Measurements from ENCODE around the gene NAV2.

DNA sequence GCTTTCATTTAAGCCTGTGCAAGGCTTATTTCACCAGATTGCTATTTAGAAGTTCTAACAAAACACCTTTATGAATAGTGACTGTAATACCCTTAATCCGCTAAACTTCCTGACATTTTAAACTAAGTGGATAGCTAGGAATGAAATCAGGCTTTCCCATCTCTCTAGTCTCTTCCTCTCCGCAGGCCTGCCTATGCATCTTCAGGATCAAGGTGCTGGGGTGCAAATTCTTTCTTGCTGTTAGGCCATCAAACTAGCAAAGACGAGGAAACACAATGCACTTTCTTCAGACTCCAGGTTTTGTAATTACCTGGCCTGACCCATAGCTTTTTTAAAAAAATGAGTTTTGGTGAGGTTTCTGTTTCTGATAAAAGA lies 298.2 kb downstream of the NAV2 start:
- TF ChIP-seq, protein P1, sequence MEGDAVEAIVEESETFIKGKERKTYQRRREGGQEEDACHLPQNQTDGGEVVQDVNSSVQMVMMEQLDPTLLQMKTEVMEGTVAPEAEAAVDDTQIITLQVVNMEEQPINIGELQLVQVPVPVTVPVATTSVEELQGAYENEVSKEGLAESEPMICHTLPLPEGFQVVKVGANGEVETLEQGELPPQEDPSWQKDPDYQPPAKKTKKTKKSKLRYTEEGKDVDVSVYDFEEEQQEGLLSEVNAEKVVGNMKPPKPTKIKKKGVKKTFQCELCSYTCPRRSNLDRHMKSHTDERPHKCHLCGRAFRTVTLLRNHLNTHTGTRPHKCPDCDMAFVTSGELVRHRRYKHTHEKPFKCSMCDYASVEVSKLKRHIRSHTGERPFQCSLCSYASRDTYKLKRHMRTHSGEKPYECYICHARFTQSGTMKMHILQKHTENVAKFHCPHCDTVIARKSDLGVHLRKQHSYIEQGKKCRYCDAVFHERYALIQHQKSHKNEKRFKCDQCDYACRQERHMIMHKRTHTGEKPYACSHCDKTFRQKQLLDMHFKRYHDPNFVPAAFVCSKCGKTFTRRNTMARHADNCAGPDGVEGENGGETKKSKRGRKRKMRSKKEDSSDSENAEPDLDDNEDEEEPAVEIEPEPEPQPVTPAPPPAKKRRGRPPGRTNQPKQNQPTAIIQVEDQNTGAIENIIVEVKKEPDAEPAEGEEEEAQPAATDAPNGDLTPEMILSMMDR (conservative IDR thresholded peaks at IDR 0.05; ENCODE audit: low read depth in 2 of 2): no peak
- no peak for TF ChIP-seq POLR2AphosphoS5 (IDR thresholded peaks at IDR 0.05; ENCODE audit: low read depth)
- no peak for TF ChIP-seq CREB1 (CRISPR knock-in tag; IDR thresholded peaks at IDR 0.05; ENCODE audit: low read depth)
- TF ChIP-seq EZH2 (IDR thresholded peaks at IDR 0.05; ENCODE audit: low read depth, unreplicated experiment): no peak
- TF ChIP-seq NANOG (IDR thresholded peaks at IDR 0.05; ENCODE audit: borderline replicate concordance): no peak
- TF ChIP-seq, protein P2, sequence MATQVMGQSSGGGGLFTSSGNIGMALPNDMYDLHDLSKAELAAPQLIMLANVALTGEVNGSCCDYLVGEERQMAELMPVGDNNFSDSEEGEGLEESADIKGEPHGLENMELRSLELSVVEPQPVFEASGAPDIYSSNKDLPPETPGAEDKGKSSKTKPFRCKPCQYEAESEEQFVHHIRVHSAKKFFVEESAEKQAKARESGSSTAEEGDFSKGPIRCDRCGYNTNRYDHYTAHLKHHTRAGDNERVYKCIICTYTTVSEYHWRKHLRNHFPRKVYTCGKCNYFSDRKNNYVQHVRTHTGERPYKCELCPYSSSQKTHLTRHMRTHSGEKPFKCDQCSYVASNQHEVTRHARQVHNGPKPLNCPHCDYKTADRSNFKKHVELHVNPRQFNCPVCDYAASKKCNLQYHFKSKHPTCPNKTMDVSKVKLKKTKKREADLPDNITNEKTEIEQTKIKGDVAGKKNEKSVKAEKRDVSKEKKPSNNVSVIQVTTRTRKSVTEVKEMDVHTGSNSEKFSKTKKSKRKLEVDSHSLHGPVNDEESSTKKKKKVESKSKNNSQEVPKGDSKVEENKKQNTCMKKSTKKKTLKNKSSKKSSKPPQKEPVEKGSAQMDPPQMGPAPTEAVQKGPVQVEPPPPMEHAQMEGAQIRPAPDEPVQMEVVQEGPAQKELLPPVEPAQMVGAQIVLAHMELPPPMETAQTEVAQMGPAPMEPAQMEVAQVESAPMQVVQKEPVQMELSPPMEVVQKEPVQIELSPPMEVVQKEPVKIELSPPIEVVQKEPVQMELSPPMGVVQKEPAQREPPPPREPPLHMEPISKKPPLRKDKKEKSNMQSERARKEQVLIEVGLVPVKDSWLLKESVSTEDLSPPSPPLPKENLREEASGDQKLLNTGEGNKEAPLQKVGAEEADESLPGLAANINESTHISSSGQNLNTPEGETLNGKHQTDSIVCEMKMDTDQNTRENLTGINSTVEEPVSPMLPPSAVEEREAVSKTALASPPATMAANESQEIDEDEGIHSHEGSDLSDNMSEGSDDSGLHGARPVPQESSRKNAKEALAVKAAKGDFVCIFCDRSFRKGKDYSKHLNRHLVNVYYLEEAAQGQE (IDR thresholded peaks at IDR 0.05; ENCODE audit: unreplicated experiment): no peak
- TF ChIP-seq ZNF331 (CRISPR knock-in tag; IDR thresholded peaks at IDR 0.05; ENCODE audit: low read depth): no peak
- no peak for TF ChIP-seq EZH2phosphoT487 (IDR thresholded peaks at IDR 0.05; ENCODE audit: unreplicated experiment)

All from GM23338 (cell line).